ENCODE data around the gene KRTAP10-10.
"Not testable (repeated sequence)": the region's sequence is repeated elsewhere in the genome, so short reads cannot be mapped to it uniquely, and the experiment has no call there.

KRTAP10-10 gene

DNA sequence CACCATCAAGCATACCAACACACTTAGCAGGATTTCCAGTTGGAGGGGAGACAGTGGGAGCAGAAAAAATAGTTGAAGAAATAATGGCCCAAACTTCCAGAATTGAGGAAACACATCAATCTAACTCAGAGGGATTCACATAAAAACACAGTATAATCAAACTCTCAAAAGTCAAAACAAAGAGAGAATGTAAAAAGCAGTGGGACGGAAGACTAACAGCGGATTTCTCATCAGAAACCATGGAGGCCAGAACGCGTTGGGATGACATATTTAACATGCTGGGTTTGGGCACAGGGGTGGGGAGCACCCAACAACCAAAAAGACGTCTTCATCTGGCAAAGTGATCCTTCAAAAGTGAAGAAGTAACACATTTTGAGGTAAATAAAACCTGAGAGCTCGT is 17.3 kb upstream of the KRTAP10-10 start:
- TF ChIP-seq, protein P1, sequence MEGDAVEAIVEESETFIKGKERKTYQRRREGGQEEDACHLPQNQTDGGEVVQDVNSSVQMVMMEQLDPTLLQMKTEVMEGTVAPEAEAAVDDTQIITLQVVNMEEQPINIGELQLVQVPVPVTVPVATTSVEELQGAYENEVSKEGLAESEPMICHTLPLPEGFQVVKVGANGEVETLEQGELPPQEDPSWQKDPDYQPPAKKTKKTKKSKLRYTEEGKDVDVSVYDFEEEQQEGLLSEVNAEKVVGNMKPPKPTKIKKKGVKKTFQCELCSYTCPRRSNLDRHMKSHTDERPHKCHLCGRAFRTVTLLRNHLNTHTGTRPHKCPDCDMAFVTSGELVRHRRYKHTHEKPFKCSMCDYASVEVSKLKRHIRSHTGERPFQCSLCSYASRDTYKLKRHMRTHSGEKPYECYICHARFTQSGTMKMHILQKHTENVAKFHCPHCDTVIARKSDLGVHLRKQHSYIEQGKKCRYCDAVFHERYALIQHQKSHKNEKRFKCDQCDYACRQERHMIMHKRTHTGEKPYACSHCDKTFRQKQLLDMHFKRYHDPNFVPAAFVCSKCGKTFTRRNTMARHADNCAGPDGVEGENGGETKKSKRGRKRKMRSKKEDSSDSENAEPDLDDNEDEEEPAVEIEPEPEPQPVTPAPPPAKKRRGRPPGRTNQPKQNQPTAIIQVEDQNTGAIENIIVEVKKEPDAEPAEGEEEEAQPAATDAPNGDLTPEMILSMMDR (IDR thresholded peaks at IDR 0.05; ENCODE audit: control insufficient read depth, extremely low read depth, insufficient read depth), result no peak
- H3K4me3 ChIP-seq (ENCODE audit: low read depth, low read length), result no peak overlapping the region
- DNase-seq (ENCODE audit: low read depth), result no peak

DNA sequence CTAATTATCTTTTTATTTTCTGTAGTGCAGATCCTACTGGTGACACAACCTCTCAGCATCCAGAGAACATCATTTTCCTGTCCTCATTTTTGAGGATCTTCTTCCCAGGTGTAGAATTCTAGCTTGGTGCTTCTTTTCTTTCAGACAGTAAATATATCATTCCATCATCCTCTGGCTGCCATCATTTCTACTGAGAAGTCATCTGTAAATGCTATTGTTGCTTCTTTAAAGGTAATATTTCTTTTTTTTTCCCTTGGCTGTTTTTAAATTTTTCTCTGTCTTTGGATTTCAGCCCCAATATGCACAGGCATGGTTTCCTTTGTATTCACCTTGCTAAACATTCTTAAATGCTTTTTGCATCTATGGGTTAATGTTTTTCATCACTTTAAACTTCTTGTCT is 13.6 kb upstream of the KRTAP10-10 start:
- TF ChIP-seq, protein P1 (IDR thresholded peaks at IDR 0.05; ENCODE audit: control insufficient read depth, extremely low read depth, insufficient read depth), result no peak
- DNase-seq (ENCODE audit: low read depth), result no peak
- H3K4me3 ChIP-seq (ENCODE audit: low read depth, low read length), result no peak overlapping the region

DNA sequence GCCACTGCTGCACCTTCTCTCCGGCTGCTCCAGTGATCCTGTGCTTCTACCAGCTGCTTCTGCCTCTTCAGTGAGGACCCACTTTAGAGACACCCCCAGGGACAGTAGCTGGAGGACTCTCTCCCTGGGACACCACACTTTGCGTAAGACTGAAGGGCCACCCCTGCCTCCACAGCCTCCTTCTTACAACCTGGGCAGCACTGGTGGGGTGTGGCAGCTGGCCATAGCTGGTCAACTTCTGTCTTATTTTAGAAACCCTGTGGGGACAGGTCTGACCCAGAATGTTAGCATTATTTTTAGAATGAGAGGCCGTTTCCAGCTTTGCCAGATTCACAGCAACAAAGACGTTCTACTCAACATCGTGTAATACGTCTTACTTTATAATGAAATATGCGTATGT is 11.4 kb upstream of the KRTAP10-10 start:
- no peak overlapping the region for H3K4me3 ChIP-seq (ENCODE audit: low read depth, low read length)
- TF ChIP-seq, protein P1 (IDR thresholded peaks at IDR 0.05; ENCODE audit: control insufficient read depth, extremely low read depth, insufficient read depth), result no peak

DNA sequence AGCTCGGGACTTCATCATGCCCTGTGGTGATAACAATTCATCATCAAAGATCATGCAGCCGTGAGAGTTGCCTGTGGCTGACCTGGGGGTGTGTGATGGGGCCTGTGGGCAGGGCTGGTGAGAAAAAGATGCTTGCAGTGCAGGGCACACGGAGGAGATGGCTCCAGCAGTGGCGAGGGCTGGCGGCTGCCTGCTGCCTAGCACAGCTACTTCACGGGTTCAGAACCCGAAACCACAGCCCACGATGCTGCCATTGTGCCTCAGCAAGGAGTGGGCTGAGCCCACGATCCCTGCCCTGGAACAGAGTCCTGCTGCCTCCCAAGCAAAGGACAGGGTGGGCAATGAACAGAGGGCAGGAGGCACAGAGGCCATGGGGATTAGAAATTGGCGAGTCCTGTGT is 10.9 kb upstream of the KRTAP10-10 start:
- H3K4me3 ChIP-seq (ENCODE audit: low read depth, low read length), result no peak overlapping the region
- no peak for DNase-seq (ENCODE audit: low read depth)
- TF ChIP-seq, protein P1 (IDR thresholded peaks at IDR 0.05; ENCODE audit: control insufficient read depth, extremely low read depth, insufficient read depth), result no peak

More for the DNA sequence above, 11.4 kb upstream of the KRTAP10-10 start:
- DNase-seq (ENCODE audit: low read depth), result no peak

DNA sequence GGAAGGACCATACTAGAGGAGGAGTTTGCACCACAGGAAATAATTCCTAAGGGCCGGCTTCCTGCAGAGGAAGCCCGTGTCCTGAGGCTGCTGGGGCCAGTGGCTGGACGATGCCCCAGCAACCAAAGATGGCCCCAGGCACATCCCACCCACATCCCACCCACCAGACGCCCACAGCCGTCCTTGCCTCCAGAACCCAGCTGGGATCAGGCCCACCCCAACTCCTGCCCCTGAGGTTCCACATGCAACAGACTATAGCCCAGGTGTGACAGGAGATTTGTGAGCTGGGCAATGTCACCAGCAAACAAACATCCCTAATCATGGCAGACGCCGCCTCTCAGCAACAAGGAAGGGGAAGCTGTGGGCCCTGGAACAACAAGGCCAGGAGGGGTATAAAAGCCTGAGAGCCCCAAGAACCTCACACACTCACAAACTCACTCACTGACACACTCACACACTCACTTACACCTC is 10.4 kb upstream of the KRTAP10-10 start, which contains the start of gene KRTAP10-9:
KRTAP10-9 (plus strand) TSS at position 421 of the 471 bp plus-strand sequence. CDS start 79 bp downstream, outside the sequence.
- H3K4me3 ChIP-seq (ENCODE audit: low read depth, low read length), result no peak within 1 kb of the TSS
- TF ChIP-seq, protein P1 (IDR thresholded peaks at IDR 0.05; ENCODE audit: control insufficient read depth, extremely low read depth, insufficient read depth), result no peak
- DNase-seq (ENCODE audit: low read depth), result no peak

DNA sequence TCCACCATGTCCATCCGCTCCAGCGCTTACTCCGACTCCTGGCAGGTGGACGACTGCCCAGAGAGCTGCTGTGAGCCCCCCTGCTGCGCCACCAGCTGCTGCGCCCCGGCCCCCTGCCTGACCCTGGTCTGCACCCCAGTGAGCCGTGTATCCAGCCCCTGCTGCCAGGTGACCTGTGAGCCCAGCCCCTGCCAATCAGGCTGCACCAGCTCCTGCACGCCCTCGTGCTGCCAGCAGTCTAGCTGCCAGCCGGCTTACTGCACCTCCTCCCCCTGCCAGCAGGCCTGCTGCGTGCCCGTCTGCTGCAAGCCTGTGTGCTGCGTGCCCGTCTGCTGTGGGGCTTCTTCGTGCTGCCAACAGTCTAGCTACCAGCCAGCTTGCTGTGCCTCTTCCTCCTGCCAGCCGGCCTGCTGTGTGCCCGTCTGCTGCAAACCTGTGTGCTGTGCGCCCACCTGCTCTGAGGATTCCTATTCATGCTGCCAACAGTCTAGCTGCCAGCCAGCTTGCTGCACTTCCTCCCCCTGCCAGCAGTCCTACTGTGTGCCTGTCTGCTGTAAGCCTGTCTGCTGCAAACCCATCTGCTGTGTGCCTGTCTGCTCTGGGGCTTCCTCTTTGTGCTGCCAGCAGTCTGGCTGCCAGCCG is 9.9 kb upstream of the KRTAP10-10 start:
- DNase-seq (ENCODE audit: low read depth); H3K4me3 ChIP-seq (ENCODE audit: low read depth, low read length): not testable (repeated sequence)

DNA sequence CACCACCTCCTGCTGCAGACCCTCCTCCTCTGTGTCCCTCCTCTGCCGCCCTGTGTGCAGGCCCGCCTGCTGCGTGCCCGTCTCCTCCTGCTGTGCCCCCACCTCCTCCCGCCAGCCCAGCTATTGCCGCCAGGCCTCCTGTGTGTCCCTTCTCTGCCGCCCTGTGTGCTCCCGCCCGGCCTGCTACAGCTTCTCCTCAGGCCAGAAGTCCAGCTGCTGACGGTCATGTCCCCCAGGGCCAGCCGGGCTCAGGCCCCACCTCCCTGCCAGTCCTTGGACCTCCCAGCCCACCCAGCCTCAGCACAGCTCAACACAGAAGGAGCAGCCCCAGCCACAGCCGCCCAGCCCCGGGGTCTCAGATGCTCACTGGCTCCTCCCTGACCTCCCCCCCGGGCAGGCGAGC is 9.3 kb upstream of the KRTAP10-10 start:
- H3K4me3 ChIP-seq (ENCODE audit: low read depth, low read length); DNase-seq (ENCODE audit: low read depth): not testable (repeated sequence)

DNA sequence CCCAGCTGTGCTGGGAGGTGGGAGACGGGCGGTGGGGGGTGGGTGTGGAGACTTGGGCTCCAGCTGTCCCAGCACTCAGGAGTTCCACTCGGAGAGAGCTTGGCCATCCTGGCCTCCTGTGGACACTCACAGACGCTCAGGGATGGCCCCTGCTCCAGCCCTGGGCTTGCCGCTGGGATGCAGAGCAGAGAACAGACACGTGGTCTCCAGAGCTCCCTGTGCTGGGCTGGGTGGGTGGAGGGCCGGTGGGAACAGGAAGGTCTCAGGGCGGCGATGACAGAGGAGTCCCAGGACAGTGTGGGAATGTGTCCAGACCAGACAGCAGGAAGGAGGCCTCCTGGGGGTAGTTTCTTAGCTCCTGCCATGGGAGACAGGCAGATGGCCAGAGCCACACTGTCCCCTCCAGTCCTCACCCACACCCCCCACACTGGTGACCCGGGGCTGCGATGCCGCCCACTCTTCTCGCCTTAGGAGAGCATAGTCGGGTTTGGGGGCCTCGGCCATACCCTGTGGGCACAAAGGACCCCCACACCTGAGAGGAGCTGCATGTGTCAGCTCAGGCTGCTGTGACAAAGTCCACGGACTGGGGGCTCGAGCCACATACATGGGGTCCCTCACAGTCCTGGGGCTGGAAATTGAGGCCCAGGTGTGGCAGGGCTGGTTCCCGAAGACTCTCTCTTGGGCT is 8.3 kb upstream of the KRTAP10-10 start:
- TF ChIP-seq, protein P1 (IDR thresholded peaks at IDR 0.05; ENCODE audit: control insufficient read depth, extremely low read depth, insufficient read depth), result no peak
- DNase-seq (ENCODE audit: low read depth), result no peak

More for the DNA sequence above, 8.3 kb upstream of the KRTAP10-10 start:
- H3K4me3 ChIP-seq (ENCODE audit: low read depth, low read length), result no peak overlapping the region

All from LNCaP clone FGC (cell line).